ENCODE measurements around the gene PIK3R3.

The PIK3R3 gene

DNA sequence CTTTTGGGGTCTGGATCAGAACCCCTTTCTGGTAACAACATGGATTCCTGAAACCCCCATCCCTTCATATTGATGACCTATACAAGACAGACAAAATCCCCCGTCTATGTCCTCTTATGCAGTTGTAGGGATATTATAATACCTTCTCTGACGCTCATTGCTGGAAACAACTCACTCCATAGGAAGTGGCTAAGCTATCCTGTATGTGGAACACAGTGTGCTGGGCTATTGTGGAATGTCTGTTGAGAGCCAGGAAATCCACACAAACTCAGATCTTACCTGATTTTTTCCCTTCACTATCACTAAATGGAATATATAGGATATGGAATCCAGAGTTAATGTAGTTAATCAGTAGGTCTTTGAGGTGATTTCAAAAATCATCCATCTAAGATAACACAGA is 17.7 kb upstream of the PIK3R3 start:
- Histone ChIP-seq H3K79me2 (ENCODE audit: insufficient read depth, low read length) (no peaks in the 10 kb centered on the region), H3K9me2 (replicated peaks; ENCODE audit: low read depth, low read length) (no peaks in the 10 kb centered on the region), H3K27me3 (ENCODE audit: insufficient read depth, low read length, poor library complexity, severe bottlenecking) (no peaks in the 10 kb centered on the region), H3K9me3 (ENCODE audit: insufficient read depth, low read depth, low read length) (no peaks in the 10 kb centered on the region), H3K9ac (ENCODE audit: low read depth, low read length, poor library complexity, severe bottlenecking) (no peak overlapping the region), H3K4me1 (ENCODE audit: insufficient read depth, low read length, poor library complexity, severe bottlenecking) (peaks cover 11% of the 10 kb centered on the region), H3K4me2 (ENCODE audit: low read depth, low read length, poor library complexity, severe bottlenecking) (no peak overlapping the region), H3F3A (ENCODE audit: low read depth) (no peaks in the 10 kb centered on the region), H3K4me3 (ENCODE audit: low read length, poor library complexity, severe bottlenecking) (no peak overlapping the region), H2AFZ (ENCODE audit: low read length) (no peak overlapping the region), H4K20me1 (ENCODE audit: insufficient read depth, low read length, poor library complexity, severe bottlenecking) (no peaks in the 10 kb centered on the region), H3K36me3 (ENCODE audit: insufficient read depth, low read length) (no peaks in the 10 kb centered on the region)
- TF ChIP-seq CTCF (conservative IDR thresholded peaks at IDR 0.05; ENCODE audit: low read length) (no peak), EZH2phosphoT487 (IDR thresholded peaks at IDR 0.05; ENCODE audit: borderline replicate concordance) (no peak)

DNA sequence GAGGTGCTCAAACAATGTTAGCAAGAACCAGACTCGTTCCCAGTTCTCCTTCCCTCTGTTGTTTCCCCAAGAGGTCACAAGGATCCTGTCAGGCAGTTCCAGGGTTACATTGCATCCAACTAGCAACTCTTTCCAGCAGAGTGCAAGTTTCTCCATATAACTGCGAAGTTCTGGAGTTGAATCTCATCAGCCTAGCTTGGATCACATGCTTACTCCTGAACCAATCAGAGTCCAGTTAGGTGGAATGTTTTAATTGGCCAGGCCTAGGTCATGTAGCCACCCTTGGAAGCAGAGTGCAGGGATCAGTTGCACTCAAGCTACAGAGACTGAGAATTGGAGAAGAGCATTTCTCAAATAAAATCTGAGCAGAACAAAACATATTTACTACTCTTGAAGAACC is 15.9 kb upstream of the PIK3R3 start:
- Histone ChIP-seq H3K4me1 (ENCODE audit: insufficient read depth, low read length, poor library complexity, severe bottlenecking) (peaks cover 5% of the 10 kb centered on the region), H3K27me3 (ENCODE audit: insufficient read depth, low read length, poor library complexity, severe bottlenecking) (no peaks in the 10 kb centered on the region), H3K9me3 (ENCODE audit: insufficient read depth, low read depth, low read length) (no peaks in the 10 kb centered on the region), H3K4me3 (ENCODE audit: low read length, poor library complexity, severe bottlenecking) (no peak overlapping the region), H3K79me2 (ENCODE audit: insufficient read depth, low read length) (no peaks in the 10 kb centered on the region), H3K9ac (ENCODE audit: low read depth, low read length, poor library complexity, severe bottlenecking) (no peak overlapping the region), H3K9me2 (replicated peaks; ENCODE audit: low read depth, low read length) (no peaks in the 10 kb centered on the region), H3K4me2 (ENCODE audit: low read depth, low read length, poor library complexity, severe bottlenecking) (no peak overlapping the region), H3F3A (ENCODE audit: low read depth) (no peaks in the 10 kb centered on the region), H3K36me3 (ENCODE audit: insufficient read depth, low read length) (no peaks in the 10 kb centered on the region), H4K20me1 (ENCODE audit: insufficient read depth, low read length, poor library complexity, severe bottlenecking) (no peaks in the 10 kb centered on the region), H2AFZ (ENCODE audit: low read length) (peak overlapping the region; percentile 71)
- no peak for TF ChIP-seq CTCF (conservative IDR thresholded peaks at IDR 0.05; ENCODE audit: low read length)
- no peak for TF ChIP-seq EZH2phosphoT487 (IDR thresholded peaks at IDR 0.05; ENCODE audit: borderline replicate concordance)

- H2AFZ ChIP-seq (ENCODE audit: low read length), result peak overlapping the region; percentile 62; the same call in 1 of the 2 replicates
- H4K20me1 ChIP-seq (ENCODE audit: insufficient read depth, low read length, poor library complexity, severe bottlenecking), result no peaks in the 10 kb centered on the region
- peaks cover 10% of the 10 kb centered on the region; the same call in 1 of the 2 replicates for H3K79me2 ChIP-seq (ENCODE audit: insufficient read depth, low read length)
- H3K4me1 ChIP-seq (ENCODE audit: insufficient read depth, low read length, poor library complexity, severe bottlenecking), result peaks cover 29% of the 10 kb centered on the region
- no peaks in the 10 kb centered on the region for H3K36me3 ChIP-seq (ENCODE audit: insufficient read depth, low read length)
- H3K4me2 ChIP-seq (ENCODE audit: low read depth, low read length, poor library complexity, severe bottlenecking), result peak overlapping the region; percentile 47
- TF ChIP-seq EZH2phosphoT487 (IDR thresholded peaks at IDR 0.05; ENCODE audit: borderline replicate concordance) (no peak), CTCF (conservative IDR thresholded peaks at IDR 0.05; ENCODE audit: low read length) (no peak)
- H3K9me2 ChIP-seq (replicated peaks; ENCODE audit: low read depth, low read length), result no peaks in the 10 kb centered on the region
- no peak overlapping the region for H3K4me3 ChIP-seq (ENCODE audit: low read length, poor library complexity, severe bottlenecking)
- H3K27me3 ChIP-seq (ENCODE audit: insufficient read depth, low read length, poor library complexity, severe bottlenecking), result no peaks in the 10 kb centered on the region
- H3K9me3 ChIP-seq (ENCODE audit: insufficient read depth, low read depth, low read length), result no peaks in the 10 kb centered on the region
- H3K9ac ChIP-seq (ENCODE audit: low read depth, low read length, poor library complexity, severe bottlenecking), result peak overlapping the region; percentile 28
- 0 out of 2 replicates have a peak, but pooled peaks cover 5% of the 10 kb centered on the region for H3F3A ChIP-seq (ENCODE audit: low read depth)
Observed at GRCh38 chr1:46137916-46138315, 5.5 kb upstream of the PIK3R3 start.

Measured in Loucy (cell line).